ENCODE data around the gene CMTM5.
"Not testable (repeated sequence)": the region's sequence is repeated elsewhere in the genome, so short reads cannot be mapped to it uniquely, and the experiment has no call there.

The CMTM5 gene

DNA sequence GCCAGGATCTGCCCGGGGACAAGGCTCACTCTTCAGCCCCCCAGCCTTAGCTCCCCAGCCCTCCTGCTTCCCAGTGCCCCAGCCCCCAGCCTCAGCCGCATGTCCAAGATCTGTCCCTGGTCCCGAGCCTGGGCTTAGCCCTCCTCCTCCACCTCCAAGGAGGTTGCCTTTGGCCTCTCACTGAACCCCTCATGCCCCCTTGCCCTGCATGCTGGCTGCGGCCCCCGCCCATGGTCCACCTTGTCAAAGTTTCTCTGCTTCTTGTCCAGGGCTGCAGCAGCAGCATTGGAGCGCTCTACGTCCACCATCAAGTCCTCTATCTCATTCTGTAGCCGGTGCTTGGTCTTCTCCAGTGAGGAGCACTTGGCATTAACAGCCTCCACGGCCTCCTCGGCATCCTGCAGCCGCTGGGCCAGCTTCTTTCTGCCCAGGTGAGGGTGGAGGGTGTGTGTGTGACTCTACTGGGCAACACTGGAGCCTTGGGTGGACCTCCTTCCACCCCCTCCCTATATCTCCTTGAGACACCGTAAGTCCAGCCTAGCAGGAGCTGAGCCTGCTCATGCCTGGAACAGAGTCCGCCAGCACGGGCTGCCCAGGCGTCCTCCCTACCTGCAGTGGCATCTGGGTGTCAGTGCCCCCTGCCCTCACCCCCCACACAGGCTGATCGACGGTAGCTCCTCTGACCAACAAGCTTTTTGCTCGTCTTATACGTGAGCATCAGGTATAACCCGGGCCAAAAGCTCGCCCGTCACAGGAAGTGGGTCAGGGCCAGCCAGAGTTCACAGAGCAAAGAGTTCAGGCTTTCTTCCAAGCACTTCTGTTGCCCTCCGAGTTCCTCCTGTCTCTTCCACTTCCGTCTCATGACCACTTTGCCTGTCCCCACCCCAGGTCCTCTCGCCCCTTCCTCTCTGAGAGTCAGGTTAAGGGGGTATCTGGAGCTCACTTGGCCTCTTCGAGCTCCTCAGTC lies 11.4 kb downstream of the CMTM5 start:
- H3K27me3 ChIP-seq (ENCODE audit: insufficient read depth, low read length, poor library complexity), result peaks cover 9% of the 10 kb centered on the region
- no peak overlapping the region for H3K4me3 ChIP-seq (ENCODE audit: low read depth in 1 of 2, low read length in 2 of 2)
- no peak overlapping the region for H2AFZ ChIP-seq (ENCODE audit: low read depth, low read length)
- no peaks in the 10 kb centered on the region for H3K4me1 ChIP-seq (ENCODE audit: insufficient read depth, low read length)
- no peaks in the 10 kb centered on the region for H3K36me3 ChIP-seq (ENCODE audit: insufficient read depth, low read length)
- H3K9me3 ChIP-seq (ENCODE audit: insufficient read depth, low read length, severe bottlenecking), result no peaks in the 10 kb centered on the region
- DNase-seq (no peak), ATAC-seq (ENCODE audit: insufficient read depth, low read depth) (no peak)
- no peaks in the 10 kb centered on the region for H4K20me1 ChIP-seq (ENCODE audit: insufficient read depth, low read length)
- no peaks in the 10 kb centered on the region for H3K79me2 ChIP-seq (ENCODE audit: insufficient read depth, low read length)
- H3K9ac ChIP-seq (ENCODE audit: low read depth, low read length), result no peak overlapping the region
- TF ChIP-seq EZH2 (IDR thresholded peaks at IDR 0.05; ENCODE audit: borderline replicate concordance, low read depth, low read length, severe bottlenecking), result no peak
- TF ChIP-seq, protein P1, sequence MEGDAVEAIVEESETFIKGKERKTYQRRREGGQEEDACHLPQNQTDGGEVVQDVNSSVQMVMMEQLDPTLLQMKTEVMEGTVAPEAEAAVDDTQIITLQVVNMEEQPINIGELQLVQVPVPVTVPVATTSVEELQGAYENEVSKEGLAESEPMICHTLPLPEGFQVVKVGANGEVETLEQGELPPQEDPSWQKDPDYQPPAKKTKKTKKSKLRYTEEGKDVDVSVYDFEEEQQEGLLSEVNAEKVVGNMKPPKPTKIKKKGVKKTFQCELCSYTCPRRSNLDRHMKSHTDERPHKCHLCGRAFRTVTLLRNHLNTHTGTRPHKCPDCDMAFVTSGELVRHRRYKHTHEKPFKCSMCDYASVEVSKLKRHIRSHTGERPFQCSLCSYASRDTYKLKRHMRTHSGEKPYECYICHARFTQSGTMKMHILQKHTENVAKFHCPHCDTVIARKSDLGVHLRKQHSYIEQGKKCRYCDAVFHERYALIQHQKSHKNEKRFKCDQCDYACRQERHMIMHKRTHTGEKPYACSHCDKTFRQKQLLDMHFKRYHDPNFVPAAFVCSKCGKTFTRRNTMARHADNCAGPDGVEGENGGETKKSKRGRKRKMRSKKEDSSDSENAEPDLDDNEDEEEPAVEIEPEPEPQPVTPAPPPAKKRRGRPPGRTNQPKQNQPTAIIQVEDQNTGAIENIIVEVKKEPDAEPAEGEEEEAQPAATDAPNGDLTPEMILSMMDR (IDR thresholded peaks at IDR 0.05; ENCODE audit: borderline replicate concordance, extremely low read depth, low read length, poor library complexity, severe bottlenecking), result no peak
- no peak overlapping the region for H3K4me2 ChIP-seq (ENCODE audit: insufficient read depth, low read length)
- H3K27ac ChIP-seq (ENCODE audit: low read length), result no peak overlapping the region

DNA sequence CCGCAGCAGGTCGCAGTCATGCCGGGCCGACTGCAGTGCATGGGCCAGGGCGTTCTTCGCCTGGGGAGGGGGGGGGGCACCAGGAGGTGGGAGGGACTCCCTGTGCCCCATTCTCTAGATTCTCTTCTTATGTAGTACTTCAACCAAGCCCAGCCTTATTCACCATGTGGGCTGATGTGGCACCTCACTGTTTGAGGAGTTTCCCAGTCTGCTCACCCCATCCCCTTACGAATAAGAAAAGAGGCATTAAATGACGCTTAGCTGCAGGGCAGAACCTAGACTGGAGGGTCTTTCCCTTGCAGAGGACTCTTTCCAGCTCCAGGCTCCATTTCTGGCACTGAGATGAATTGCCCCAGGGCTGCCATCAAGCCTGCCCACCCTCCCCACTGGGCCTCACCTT lies 12.2 kb downstream of the CMTM5 start:
- H3K9me3 ChIP-seq (ENCODE audit: insufficient read depth, low read length, severe bottlenecking), result no peaks in the 10 kb centered on the region
- no peaks in the 10 kb centered on the region for H3K79me2 ChIP-seq (ENCODE audit: insufficient read depth, low read length)
- H2AFZ ChIP-seq (ENCODE audit: low read depth, low read length), result no peak overlapping the region
- TF ChIP-seq EZH2 (IDR thresholded peaks at IDR 0.05; ENCODE audit: borderline replicate concordance, low read depth, low read length, severe bottlenecking), result no peak
- TF ChIP-seq, protein P1 (IDR thresholded peaks at IDR 0.05; ENCODE audit: borderline replicate concordance, extremely low read depth, low read length, poor library complexity, severe bottlenecking), result no peak
- H3K27me3 ChIP-seq (ENCODE audit: insufficient read depth, low read length, poor library complexity), result peaks cover 6% of the 10 kb centered on the region
- no peak overlapping the region for H3K4me3 ChIP-seq (ENCODE audit: low read depth in 1 of 2, low read length in 2 of 2)
- H3K27ac ChIP-seq (ENCODE audit: low read length), result no peak overlapping the region
- H3K4me1 ChIP-seq (ENCODE audit: insufficient read depth, low read length), result no peaks in the 10 kb centered on the region
- no peak overlapping the region for H3K9ac ChIP-seq (ENCODE audit: low read depth, low read length)
- DNase-seq (no peak), ATAC-seq (ENCODE audit: insufficient read depth, low read depth) (no peak)
- no peaks in the 10 kb centered on the region for H3K36me3 ChIP-seq (ENCODE audit: insufficient read depth, low read length)
- no peaks in the 10 kb centered on the region for H4K20me1 ChIP-seq (ENCODE audit: insufficient read depth, low read length)
- H3K4me2 ChIP-seq (ENCODE audit: insufficient read depth, low read length), result no peak overlapping the region

DNA sequence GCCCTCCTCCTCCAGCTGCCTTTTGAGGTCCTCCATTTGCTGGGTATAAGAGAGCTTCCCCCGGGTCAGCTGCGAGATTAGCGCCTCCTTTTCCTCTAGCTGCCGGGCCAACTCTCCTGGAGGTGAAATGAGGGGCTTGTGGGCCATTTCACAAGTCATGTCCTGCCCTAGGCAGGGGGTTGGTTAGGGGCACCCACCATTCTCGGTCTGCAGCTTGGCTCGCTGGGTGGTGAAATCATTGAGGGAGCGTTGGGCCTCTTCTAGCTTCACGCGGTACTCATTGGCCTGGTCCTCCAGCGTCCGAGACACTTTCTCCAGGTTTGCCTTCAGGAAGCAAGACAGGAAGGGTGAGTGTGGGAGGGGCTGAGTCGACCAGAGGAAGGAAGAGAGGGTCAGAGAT lies 12.6 kb downstream of the CMTM5 start:
- Histone ChIP-seq H3K27ac (ENCODE audit: low read length) (no peak overlapping the region), H4K20me1 (ENCODE audit: insufficient read depth, low read length) (no peaks in the 10 kb centered on the region), H3K4me1 (ENCODE audit: insufficient read depth, low read length) (no peaks in the 10 kb centered on the region), H2AFZ (ENCODE audit: low read depth, low read length) (no peak overlapping the region), H3K79me2 (ENCODE audit: insufficient read depth, low read length) (no peaks in the 10 kb centered on the region), H3K36me3 (ENCODE audit: insufficient read depth, low read length) (no peaks in the 10 kb centered on the region), H3K4me2 (ENCODE audit: insufficient read depth, low read length) (no peak overlapping the region), H3K4me3 (ENCODE audit: low read depth in 1 of 2, low read length in 2 of 2) (no peak overlapping the region), H3K9me3 (ENCODE audit: insufficient read depth, low read length, severe bottlenecking) (no peaks in the 10 kb centered on the region), H3K9ac (ENCODE audit: low read depth, low read length) (no peak overlapping the region), H3K27me3 (ENCODE audit: insufficient read depth, low read length, poor library complexity) (peaks cover 2% of the 10 kb centered on the region)
- ATAC-seq (ENCODE audit: insufficient read depth, low read depth), result no peak
- DNase-seq, result no peak
- no peak for TF ChIP-seq EZH2 (IDR thresholded peaks at IDR 0.05; ENCODE audit: borderline replicate concordance, low read depth, low read length, severe bottlenecking)
- TF ChIP-seq, protein P1 (IDR thresholded peaks at IDR 0.05; ENCODE audit: borderline replicate concordance, extremely low read depth, low read length, poor library complexity, severe bottlenecking), result no peak

DNA sequence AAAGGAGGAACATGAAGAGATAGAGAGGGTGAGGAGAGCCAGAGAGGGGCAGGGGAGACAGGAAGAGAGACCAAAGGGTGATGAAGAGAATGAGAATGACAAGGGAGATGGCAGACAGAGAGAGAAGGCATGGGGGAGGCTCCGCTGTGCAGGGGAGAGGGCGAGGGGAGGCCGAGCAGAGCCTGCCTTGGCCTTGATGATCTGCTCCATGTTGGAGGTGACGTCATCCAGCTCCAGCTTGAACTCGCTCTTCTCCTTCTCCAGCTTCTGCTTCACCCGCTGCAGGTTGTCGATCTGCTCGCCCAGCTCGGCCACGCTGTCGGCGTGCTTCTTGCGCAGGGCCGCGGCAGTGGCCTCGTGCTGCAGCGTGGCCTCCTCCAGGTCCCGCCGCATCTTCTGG lies 13.0 kb downstream of the CMTM5 start:
- not testable (repeated sequence) for H4K20me1 ChIP-seq (ENCODE audit: insufficient read depth, low read length); H3K79me2 ChIP-seq (ENCODE audit: insufficient read depth, low read length); H3K9me3 ChIP-seq (ENCODE audit: insufficient read depth, low read length, severe bottlenecking); DNase-seq; H3K9ac ChIP-seq (ENCODE audit: low read depth, low read length); H3K27me3 ChIP-seq (ENCODE audit: insufficient read depth, low read length, poor library complexity); H3K36me3 ChIP-seq (ENCODE audit: insufficient read depth, low read length); H3K4me3 ChIP-seq (ENCODE audit: low read depth in 1 of 2, low read length in 2 of 2); H2AFZ ChIP-seq (ENCODE audit: low read depth, low read length); H3K27ac ChIP-seq (ENCODE audit: low read length); H3K4me1 ChIP-seq (ENCODE audit: insufficient read depth, low read length); ATAC-seq (ENCODE audit: insufficient read depth, low read depth); H3K4me2 ChIP-seq (ENCODE audit: insufficient read depth, low read length)

Data from DND-41 (cell line).